Tibial nerve (tissue), 4 donors: ENCODE measurements around the gene CLEC16A.

Source experiments
- EP300 ChIP-seq, 2 donors: sonication (generic); formaldehyde crosslinking; IDR thresholded peaks; one replicate each; pipeline ENCODE4 v1.6.1; 2017; ENCODE audit warnings: antibody characterized with exemption in 2 of 2, mild to moderate bottlenecking in 1 of 2
- POLR2A ChIP-seq, 2 donors: fragments of 450-650 bp; IDR thresholded peaks; one replicate each; pipeline ENCODE4 v1.6.1; 2017; ENCODE audit warnings: antibody characterized with exemption in 2 of 2, mild to moderate bottlenecking in 2 of 2, moderate library complexity in 2 of 2
- TF ChIP-seq, protein P1 (sequence below), 5 experiments: fragments of 200-600 bp in 3 of 5; fragments of 450-650 bp in 2 of 5; sonication (generic) in 3 of 5; IDR thresholded peaks; one replicate each; pipeline ENCODE4 v1.5.1; 2016 to 2019; ENCODE audit warnings: antibody characterized with exemption in 5 of 5, mild to moderate bottlenecking in 3 of 5, moderate library complexity in 2 of 5

DNA sequence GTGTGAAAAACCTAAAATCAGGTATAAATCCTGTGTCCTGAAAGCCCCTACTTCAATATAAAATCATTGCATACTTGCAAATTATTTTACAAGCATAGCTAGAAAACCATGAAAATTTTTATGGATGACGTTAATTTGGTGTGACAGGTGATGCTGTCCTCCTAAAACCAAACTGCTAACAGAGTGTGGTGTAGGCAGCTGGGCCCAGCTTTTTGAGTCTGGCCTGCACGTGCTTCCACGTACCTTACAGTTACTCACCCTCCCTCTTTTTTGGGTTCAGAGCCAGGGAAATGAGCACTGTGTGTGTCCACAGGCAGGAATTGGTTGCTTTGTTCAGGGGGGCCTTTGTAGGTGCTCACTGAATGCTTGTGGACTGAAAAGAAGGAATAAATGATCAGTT is 36.4 kb downstream of the CLEC16A start:
- TF ChIP-seq, protein P1, sequence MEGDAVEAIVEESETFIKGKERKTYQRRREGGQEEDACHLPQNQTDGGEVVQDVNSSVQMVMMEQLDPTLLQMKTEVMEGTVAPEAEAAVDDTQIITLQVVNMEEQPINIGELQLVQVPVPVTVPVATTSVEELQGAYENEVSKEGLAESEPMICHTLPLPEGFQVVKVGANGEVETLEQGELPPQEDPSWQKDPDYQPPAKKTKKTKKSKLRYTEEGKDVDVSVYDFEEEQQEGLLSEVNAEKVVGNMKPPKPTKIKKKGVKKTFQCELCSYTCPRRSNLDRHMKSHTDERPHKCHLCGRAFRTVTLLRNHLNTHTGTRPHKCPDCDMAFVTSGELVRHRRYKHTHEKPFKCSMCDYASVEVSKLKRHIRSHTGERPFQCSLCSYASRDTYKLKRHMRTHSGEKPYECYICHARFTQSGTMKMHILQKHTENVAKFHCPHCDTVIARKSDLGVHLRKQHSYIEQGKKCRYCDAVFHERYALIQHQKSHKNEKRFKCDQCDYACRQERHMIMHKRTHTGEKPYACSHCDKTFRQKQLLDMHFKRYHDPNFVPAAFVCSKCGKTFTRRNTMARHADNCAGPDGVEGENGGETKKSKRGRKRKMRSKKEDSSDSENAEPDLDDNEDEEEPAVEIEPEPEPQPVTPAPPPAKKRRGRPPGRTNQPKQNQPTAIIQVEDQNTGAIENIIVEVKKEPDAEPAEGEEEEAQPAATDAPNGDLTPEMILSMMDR (IDR thresholded peaks at IDR 0.05), result no peak
- no peak for TF ChIP-seq POLR2A (IDR thresholded peaks at IDR 0.05)
- TF ChIP-seq EP300 (IDR thresholded peaks at IDR 0.05), result no peak
